ENCODE data around the gene ELAVL2.

DNA sequence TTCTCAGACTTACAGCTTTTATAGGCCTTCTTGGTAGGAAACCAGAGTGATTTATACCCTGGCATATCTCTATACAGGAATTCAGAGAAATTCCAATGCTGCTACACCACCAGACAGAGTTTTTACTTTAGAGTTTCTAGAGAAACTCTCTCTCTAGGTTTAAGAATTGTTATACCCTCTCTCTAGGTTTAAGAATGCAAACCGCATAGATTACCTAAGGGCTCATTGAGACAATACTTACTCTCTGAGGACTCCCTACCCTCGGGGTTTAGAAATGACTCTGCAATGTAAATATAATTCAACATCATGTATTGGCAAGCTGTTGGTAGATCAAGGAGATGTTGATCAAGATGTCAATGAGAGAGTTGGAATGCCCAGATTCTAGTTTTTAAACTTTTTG is 15.3 kb upstream of the ELAVL2 start:
- TF ChIP-seq MXI1 (IDR thresholded peaks at IDR 0.05; ENCODE audit: borderline replicate concordance, low read depth, low read length) (no peak), CHD1 (IDR thresholded peaks at IDR 0.05; ENCODE audit: low read depth, low read length) (no peak), MAZ (IDR thresholded peaks at IDR 0.05; ENCODE audit: borderline replicate concordance, low read depth, low read length) (no peak), SMC3 (IDR thresholded peaks at IDR 0.05; ENCODE audit: low read depth, low read length) (no peak), RAD21 (IDR thresholded peaks at IDR 0.05; ENCODE audit: low read length) (no peak)
- TF ChIP-seq, protein P1, sequence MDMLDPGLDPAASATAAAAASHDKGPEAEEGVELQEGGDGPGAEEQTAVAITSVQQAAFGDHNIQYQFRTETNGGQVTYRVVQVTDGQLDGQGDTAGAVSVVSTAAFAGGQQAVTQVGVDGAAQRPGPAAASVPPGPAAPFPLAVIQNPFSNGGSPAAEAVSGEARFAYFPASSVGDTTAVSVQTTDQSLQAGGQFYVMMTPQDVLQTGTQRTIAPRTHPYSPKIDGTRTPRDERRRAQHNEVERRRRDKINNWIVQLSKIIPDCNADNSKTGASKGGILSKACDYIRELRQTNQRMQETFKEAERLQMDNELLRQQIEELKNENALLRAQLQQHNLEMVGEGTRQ (IDR thresholded peaks at IDR 0.05; ENCODE audit: low read depth, low read length): no peak
